GM18861 (cell line): Measurements from ENCODE around the gene EIF5AL1.
"Not testable (repeated sequence)": the region's sequence is repeated elsewhere in the genome, so short reads cannot be mapped to it uniquely, and the experiment has no call there.

Experiments
- ATAC-seq: cut with Tn5 transposase; IDR thresholded peaks from one replicate; pipeline ENCODE4 v1.9.1; 2021; ENCODE audit not compliant: unreplicated experiment

The EIF5AL1 gene

DNA sequence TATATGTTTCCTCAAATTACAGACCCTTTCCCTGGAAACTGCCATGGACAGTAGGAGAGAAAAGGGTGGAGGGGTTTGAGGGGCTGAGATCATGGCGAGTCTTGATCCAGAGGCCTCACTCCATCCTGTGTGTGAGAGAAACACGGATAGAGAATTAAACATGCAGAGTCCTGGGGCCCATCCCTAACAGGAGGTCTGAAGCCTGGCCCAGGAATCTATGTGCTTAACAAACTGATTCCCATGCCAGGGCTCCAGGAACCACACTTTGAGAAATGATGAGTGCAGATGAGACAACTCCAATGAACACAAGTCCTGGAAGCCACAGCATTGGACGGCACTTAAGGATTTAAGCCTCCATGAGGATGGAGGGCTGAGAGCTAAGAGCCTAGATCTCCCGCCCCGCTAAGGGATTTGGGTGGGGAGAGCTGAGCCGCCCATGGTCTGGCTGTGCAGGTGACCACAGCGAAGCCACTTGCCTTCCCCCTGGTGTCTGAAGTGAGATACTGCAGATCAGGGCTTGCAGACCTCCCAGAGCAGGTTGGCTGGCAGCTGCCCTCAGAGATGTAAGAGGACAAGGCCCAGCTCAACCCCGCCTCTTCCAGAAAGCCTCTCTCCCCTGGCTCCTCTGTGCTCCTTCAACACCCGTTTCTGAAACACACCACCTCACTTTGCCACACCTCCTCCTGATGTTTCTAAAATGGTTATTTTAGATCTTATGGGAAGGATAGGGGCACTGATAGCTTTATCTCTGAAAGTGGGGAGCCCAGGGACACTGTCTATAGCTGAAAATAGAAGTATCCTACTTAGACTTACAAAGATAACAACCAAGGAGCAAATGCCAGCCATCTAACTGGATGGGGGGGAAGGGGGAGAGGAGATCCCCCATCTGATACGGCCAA is 24.8 kb upstream of the EIF5AL1 start:
- peak; percentile 75 for ATAC-seq

DNA sequence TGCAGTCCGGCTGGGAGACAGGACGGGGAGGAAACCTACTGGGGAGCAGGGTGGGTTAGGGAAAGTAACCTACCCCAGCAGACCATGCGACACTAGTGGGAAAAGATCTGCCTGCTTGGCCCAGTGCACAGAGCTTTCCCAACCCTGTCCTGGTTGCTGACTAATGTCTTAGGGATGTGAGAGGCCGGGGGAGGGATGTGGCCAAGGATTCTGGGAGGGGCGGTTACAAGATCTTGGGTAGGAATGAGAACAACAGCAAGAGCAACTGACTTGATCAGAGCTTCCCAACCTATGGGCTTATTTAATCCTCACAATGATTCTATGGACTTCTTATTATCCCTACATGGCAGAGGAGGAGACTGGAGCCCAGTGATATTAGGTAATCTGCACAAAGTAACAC is 24.0 kb upstream of the EIF5AL1 start:
- no peak for ATAC-seq

DNA sequence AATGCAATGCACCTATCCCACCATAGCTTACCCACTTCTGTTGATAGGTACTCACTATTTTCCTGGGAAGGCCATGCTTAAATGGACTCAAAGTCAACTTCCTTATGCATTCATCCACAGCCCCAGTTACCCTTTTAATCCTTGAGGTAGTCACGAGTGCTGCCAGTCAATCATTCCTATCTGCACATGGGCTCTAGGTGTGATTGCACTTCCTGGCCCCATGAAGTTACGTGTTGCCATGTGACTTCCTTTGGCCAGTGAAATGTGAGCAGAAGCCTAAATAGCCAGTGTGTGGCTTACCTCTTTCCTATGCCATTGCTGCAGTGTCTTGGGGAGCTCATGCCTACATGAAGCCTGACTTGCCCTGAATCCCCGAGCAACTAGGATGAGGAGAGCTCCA is 23.5 kb upstream of the EIF5AL1 start:
- no peak for ATAC-seq

DNA sequence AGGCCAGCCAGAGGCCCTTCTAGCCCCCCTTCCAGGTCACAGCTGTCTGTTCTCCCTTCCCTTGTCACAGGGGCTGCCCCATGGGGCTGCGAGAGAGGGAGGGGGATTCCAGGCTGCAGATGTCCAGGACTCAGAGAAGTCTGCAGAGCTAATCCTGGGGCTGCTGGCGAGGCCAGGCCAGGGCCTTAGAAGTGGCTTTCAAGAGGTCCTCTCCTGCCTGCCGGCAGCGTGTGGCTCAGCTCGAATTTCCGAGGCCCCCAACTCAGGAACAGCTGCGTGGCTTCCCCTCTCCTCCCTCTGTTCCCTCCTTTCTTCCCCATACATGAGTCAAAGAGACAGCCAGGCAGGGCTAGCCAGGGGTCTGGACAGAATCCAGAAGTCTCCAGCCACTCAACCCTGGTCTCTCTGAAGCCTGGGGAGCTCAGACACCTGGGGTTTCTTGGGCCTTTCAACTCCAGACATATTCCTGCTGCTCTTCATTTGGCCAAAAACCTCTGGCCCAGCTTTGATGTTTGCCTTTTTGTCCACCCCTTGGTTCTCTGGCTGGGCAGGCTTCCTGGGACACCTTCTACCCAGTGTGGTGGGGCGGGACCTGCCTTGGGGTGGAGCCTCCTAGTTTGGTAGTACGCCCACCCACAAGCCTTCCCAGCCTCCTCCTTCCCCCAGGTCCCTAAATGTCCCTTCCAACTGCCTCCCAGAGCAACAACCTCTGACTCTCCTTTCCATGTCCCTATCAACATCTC is 21.8 kb upstream of the EIF5AL1 start:
- no peak for ATAC-seq

DNA sequence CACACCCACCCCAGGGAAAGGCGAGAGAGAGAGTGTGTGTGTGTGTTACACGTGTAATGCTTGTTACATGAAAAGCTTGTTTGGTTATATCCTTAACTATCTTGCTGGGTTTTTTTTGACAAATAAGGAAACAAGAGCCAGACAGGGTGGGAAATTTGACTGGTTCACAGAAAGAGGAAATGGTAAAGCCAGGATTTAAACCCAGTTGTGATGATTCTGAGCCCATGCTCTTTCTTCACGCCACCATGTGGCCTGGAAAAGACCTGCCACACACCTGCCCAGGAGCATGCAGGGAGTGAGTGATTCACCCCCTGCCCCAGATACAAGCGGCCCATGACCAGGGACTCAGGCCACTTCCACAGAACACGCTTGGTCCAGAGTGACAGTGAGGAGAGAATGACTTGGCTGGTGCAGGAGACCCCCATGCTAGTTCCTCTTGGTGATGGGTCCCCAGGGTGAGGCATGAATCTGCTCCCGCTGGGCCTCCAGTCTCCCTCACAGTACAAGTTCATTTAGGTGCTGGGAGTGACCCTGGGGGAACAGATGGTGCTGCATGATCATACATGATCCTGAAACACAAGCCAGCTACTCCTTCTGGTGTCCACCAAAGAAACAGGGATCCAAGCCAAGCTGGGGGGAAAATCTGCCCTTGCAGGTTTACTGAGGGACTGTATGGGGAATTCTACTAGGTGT is 21.0 kb upstream of the EIF5AL1 start:
- ATAC-seq = no peak

DNA sequence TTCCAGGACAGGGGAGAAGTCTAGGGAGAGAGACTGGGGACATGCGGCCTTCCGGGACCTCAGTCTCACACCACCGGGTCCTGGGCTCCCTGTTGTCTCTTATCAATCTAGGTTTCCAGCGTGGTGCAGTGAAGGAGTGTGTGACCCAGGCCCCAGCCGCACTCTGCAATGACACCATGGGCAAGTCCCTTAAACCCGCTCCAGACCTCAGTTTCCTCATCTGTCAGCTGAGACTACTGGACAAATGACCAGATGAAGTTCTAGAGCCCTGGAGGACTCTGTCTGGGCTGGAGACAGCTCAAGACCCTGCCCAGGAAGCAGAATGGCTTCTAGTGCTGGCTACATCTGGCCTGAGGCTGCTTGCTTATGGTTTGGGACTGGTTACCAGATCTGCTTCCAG is 20.1 kb upstream of the EIF5AL1 start:
- no peak for ATAC-seq

DNA sequence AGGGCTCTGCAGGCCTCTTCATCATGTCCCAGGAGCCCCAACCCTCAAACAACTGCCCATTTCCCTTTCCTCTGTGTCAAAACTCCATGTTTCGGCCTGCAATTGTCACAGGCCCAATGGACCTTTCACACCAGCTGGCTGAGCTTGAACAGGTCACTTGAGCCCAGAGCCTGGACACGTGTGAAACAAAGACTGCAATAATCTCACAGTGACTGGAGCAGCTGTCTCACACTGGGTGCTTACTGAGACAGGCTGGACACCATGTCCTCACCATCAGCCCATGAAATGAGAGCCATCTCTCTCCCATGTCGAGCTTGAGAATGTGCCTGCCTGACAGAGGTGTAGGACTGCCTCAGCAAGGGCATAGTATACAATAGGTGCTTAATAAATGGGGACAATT is 19.5 kb upstream of the EIF5AL1 start:
- no peak for ATAC-seq

DNA sequence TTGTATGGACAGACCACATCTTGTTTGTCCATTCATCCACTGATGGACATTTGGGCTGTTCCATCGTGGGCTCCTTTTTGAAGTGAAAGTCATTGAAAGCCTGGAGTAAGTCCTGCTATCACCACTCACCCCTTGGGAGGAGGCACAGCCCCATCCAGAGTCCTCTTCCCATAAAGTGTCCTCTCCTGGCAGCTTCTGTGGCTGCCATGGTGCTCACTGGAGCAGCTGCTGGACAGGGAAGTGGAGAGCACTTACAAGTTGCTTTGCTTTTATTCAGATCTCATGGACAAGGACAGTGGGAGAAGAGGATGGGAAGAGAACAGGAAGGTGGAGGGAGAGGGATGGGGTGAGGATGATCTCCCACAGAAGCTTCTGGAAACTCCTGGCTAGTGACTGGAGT is 18.5 kb upstream of the EIF5AL1 start:
- ATAC-seq = no peak

DNA sequence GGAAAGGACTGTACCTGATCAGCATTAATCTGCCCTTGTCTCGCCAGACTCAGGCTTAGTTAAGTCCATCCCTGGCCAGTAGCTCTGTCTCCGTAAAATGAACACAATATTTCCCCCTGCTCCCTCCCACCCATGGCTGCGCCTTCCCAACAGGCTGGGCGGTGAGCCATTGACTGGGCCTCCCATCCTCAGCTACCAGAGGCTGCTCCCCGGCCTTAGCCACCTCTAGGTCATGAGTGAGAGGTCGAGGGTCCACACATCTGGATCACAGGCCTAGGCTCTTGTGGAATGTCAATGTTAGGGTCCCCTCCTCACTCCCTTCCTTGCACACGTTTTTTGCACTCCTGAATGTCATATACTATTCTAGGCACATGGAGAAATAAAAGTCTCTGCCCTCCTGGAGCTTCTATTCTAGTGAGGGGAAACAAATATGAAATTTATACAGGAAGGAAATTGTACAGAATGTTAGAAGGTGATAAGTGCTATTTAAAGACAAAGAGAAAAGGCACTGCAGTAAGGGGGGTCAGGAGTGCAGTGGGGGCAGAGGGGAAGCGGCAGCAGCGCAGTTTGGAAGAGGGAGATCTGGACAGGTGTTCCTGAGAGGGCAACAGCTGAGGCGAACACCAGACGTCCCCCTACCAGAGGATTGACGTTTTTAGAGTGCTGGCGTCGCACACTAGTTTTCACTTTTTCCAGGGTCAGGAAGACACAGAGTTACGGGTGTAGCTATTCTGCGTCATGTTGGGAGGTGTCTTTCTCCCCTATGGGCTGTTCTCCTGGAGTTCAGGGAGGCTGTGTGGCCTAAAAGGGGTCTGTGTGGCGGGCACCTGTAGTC is 17.2 kb upstream of the EIF5AL1 start:
- no peak for ATAC-seq

DNA sequence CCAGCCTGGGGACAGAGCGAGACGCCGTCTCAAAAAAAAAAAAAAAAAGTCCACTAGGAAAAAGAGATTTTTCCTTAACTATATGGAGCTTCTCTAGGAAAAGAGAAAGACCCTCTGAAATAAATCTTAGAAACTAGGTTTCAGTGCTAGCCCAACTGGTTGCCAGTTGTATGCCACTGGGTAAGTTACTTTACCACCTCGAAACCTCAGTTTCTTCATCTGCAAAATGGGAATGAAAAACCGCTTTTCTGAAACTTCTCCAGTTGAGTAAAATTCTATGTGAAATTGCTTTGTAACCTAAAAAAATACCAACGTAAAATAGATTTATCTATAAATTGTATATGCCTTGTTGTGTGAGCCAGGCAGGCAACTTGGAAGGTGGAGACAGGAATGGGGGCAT is 16.5 kb upstream of the EIF5AL1 start:
- no peak for ATAC-seq

DNA sequence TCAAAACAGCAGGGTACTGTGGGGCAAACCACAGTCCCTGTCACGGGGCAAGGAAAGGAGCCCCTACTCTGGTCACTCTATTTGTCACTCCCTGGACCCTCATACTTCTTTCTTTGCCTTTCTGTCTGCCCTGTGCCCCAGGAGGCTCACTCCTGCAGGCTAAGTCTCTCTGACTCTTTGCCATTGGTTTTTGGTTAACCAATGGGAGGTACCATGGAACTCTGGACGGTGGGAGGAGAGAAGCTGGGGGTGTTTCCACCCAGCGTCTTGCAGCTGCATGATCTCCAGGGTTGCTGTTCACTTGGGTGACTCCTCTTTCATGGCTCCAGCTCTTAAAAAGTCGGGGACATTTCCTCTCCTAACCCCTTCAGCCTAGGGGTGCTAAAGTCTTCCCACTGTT is 15.4 kb upstream of the EIF5AL1 start:
- no peak for ATAC-seq

DNA sequence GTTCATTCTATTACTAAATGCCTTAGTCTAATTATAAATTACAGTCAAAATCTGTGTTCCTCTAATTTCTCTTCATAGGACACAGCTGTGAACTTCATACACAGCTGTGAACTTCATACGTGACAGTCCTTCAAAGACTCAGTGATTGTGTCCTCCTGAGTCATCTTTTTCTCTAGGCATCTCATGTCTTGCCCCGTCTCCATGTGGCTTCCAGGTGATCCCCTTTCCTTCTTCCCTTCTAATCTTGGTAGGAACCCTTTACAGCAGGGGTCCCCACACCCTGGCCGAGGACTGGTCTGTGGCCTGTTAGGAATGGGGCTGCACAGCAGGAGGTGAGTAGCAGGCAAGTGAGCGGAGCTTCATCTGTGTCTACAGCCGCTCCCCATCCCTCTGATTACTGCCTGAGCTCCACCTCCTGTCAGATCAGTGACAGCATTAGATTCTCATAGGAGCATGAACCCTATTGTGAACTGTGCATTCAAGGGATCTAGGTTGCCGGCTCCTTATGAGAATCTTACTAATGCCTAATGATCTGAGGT is 14.0 kb upstream of the EIF5AL1 start:
- no peak for ATAC-seq

DNA sequence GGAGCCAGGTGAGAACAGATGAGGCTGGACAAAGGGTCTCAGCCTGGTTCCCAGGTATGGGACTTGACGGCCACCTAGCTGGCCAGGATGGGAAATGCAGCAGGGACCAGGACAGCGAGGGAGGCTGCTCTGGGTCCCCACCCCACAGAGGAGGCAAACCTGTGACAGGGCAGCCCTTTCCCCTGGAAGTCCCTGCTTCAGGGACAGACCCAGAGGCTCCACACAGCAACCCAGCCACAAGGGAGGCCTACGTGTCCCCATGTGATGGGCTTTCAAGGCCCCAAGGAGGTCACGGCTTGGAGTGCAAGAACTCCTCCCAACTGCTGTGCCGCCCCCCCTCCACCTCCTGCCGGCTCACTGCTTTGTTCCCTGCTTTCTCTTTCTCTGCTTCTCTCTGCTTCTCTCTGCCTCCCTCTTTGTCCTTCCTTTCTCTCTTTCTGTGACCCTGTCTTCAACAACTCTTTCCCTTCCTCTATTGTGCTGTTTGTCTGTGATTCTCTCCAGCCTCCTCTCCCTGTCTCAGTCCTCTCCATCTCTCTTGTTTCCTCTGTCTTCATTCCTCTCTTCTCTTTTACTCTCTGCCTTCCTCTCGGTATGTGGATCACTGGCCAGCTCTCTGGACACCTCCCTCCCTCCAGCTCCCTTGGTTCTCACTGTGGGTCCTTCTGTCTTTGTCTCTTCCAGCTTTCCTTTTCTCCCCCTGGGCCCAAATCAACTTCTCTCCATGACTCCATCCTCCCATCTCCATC is 9.6 kb upstream of the EIF5AL1 start:
- ATAC-seq = no peak

DNA sequence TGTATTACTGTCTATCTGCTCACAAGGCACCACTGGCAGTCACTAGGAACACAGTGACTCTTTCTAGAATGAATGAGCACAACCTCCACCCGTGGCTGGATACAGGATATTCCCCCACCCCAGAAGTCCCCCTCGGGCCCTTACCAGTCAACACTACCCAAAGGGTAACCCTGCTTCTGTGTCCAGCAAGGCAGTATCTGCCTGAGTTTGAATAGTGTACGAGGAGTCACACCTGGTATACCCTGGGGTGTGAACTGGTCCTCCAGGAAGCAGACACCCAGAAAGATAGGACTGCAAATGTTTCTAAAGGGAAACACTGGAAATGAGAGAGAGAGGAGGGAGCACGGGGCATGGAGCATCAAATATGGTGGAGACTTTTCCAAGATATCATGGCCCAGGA is 8.5 kb upstream of the EIF5AL1 start:
- ATAC-seq = not testable (repeated sequence)

DNA sequence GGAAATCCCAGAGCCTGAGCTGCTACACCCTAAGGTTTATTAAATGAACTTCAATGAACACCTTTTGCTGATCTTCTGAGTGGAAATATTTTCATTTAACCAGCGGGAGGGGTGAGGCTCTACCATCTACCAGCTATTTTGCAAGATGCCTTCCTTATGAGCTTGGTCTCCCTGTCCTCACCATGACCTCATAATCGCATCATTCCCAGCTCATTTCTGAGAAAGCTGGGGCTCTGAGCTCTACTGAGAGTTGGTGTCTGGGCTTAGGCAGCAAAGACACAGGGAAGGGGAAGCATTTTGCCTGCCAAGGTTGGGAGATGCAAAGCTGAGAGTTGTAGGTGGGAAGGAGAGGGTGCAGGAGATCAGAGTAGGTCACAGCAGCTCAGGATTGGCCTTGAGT is 7.8 kb upstream of the EIF5AL1 start:
- not testable (repeated sequence) for ATAC-seq

DNA sequence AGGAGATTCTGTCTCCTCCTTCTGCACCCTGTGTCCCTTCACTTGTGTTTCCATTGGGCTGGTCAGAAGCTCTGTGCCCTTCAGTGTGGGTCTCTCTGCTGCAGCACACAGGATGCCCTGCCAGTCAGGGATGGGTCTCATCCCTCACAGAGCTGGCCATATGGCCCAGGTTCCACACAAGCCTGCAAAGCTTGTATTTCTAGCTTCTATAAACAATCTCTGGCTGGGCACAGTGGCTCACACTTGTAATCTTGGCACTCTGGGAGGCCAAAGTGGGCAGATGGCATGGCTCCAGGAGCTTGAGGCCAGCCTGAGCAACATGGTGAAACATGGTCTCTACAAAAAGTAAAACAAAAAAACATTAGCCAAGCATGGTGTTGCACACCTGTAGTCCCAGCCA is 7.0 kb upstream of the EIF5AL1 start:
- not testable (repeated sequence) for ATAC-seq

DNA sequence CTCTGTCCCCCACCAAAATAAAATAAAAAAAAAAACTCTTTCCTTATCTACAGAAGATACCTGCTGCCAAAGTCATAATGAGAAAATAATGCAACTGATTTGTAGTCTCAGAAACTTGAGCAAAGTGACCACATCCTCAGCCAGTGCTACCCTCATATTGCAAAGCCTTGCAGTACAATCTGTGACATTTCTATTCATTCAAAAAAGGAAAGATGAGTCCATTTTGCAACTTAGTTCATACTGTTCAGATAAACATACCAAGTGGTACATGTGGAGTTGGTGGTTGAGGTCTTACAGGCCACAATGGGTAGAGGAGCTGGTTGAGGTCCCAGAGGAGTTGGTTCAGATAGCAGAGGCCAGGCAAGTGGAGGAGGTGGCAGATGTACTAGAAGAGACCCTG is 6.5 kb upstream of the EIF5AL1 start:
- ATAC-seq = no peak

DNA sequence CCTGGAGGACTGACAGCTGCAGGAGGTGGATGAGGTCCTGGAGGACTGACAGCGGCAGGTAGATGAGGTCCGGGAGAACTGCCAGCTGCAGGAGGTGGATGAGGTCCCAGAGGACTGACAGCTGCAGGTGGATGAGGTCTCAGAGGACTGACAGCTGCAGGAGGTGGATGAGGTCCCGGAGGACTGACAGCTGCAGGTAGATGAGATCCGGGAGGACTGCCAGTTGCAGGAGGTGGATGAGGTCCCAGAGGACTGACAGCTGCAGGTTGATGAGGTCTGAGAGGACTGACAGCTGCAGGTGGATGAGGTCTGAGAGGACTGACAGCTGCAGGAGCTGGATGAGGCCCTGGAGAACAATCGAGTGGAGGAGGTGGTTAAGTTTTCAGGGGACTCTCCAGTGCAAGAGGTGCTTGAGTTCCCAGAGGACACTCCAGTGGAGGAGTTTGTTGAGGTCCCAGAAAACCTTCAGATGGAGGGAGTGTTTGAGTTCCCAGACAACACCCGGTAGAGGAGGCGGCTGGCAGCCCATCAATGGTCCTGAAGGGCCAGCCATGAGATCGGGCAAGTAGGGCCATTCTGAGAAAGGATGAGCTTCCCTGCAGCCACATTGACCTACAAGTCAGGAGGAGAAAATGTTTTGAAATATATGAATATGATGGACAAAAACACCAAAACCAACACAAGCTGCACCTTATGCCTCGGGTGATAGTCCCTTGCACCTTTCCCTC is 4.7 kb upstream of the EIF5AL1 start:
- no peak for ATAC-seq

DNA sequence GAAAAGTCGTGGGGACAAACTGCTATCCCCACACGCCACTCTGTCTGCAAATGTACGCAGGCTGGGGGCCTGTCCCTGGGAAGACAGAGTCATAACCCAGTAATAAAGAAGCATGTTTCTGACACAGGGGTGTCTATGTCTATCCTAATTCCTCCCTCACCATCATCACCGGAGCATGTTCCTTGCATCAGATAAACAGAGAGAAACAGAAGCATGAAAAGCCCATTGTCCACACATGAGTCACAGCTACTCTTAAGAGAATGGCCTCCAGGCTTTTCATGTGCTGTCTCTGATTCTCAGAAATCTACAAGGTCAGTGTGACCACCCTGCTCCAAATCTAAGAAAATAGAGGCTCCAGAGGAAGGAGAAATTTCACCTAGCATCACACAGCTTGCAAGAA is 4.1 kb upstream of the EIF5AL1 start:
- not testable (repeated sequence) for ATAC-seq
